ENCODE measurements around the gene CAGE1.

The CAGE1 gene

GRCh38 chr6:7389451-7390225 is at the start of gene CAGE1, which contains the start of gene RIOK1:
Gene CAGE1 (minus strand): TSS chr6:7389742. CDS start chr6:7387173, 2,569 bp downstream.
Gene RIOK1 (plus strand): TSS chr6:7389808. CDS start chr6:7390003, 195 bp downstream.
- FAIRE-seq = no peak

GRCh38 chr6:7439228-7439627 is 49.7 kb upstream of the CAGE1 start:
- no peak for FAIRE-seq

GRCh38 chr6:7438011-7438410 is 48.5 kb upstream of the CAGE1 start:
- no peak for FAIRE-seq

GRCh38 chr6:7434672-7435071 is 45.1 kb upstream of the CAGE1 start:
- no peak for FAIRE-seq

GRCh38 chr6:7433121-7433617 is 43.6 kb upstream of the CAGE1 start:
- no peak for FAIRE-seq

GRCh38 chr6:7432391-7433120 is 43.0 kb upstream of the CAGE1 start:
- no peak for FAIRE-seq

- FAIRE-seq = no peak
Observed at GRCh38 chr6:7431674-7432390, 42.3 kb upstream of the CAGE1 start.

GRCh38 chr6:7431313-7431673 is 41.8 kb upstream of the CAGE1 start:
- FAIRE-seq = no peak

GRCh38 chr6:7426447-7427169 is 37.1 kb upstream of the CAGE1 start:
- FAIRE-seq = no peak

- FAIRE-seq = no peak
Observed at GRCh38 chr6:7425808-7426190, 36.3 kb upstream of the CAGE1 start.

- peak; percentile 19 for FAIRE-seq
Observed at GRCh38 chr6:7424967-7425807, 35.6 kb upstream of the CAGE1 start.

GRCh38 chr6:7424058-7424457 is 34.5 kb upstream of the CAGE1 start:
- no peak for FAIRE-seq

- no peak for FAIRE-seq
Observed at GRCh38 chr6:7421066-7421465, 31.5 kb upstream of the CAGE1 start.

GRCh38 chr6:7419065-7419464 is 29.5 kb upstream of the CAGE1 start:
- FAIRE-seq = no peak

- FAIRE-seq = no peak
Observed at GRCh38 chr6:7418238-7418905, 28.8 kb upstream of the CAGE1 start.

- FAIRE-seq = no peak
Observed at GRCh38 chr6:7417684-7418083, 28.1 kb upstream of the CAGE1 start.

GRCh38 chr6:7414811-7415210 is 25.3 kb upstream of the CAGE1 start:
- no peak for FAIRE-seq

- FAIRE-seq = no peak
Observed at GRCh38 chr6:7413151-7413823, 23.7 kb upstream of the CAGE1 start.

- FAIRE-seq = no peak
Observed at GRCh38 chr6:7411328-7411727, 21.8 kb upstream of the CAGE1 start.

- no peak for FAIRE-seq
Observed at GRCh38 chr6:7410851-7411250, 21.3 kb upstream of the CAGE1 start.

GRCh38 chr6:7409740-7410139 is 20.2 kb upstream of the CAGE1 start:
- FAIRE-seq = no peak
